Transverse colon (tissue), 4 donors: ENCODE results near the gene FBXO47. TPM values are rescaled to one million over a fixed set of nuclear protein-coding genes. Genes with fewer than 3 reads are reported as not detected.
A peak's percentile ranks its signal among the peaks of the same experiment; 100 is the strongest.

Experiments used
- DNase-seq: peaks from one replicate; pipeline ENCODE4 v3.0.0-alpha.2; 2019
- H3K27ac ChIP-seq, 4 donors: fragments of 200-600 bp; sonication (generic); 2 replicates each; pipeline ENCODE4 v1.5.1; 2016 to 2018; ENCODE audit warnings: inconsistent platforms in 4 of 4
- H3K27me3 ChIP-seq: fragments of 200-600 bp; sonication (generic); 2 replicates; pipeline ENCODE4 v1.5.1; 2017; ENCODE audit warnings: inconsistent platforms
- H3K36me3 ChIP-seq, 4 donors: fragments of 200-600 bp; sonication (generic); 2 replicates each; pipeline ENCODE4 v1.5.1; 2017 to 2019; ENCODE audit warnings: inconsistent platforms in 4 of 4
- H3K4me1 ChIP-seq, 4 donors: fragments of 200-600 bp; sonication (generic); 2 replicates each; pipeline ENCODE4 v1.5.1; 2017 to 2020; ENCODE audit warnings: inconsistent platforms in 4 of 4
- H3K4me3 ChIP-seq, 4 donors: fragments of 200-600 bp; sonication (generic); 1 replicate in 1 of 4; 2 replicates in 3 of 4; pipeline versions ENCODE4 v1.5.1 to v1.6.1; 2017 to 2019; ENCODE audit warnings: inconsistent platforms in 4 of 4
- H3K9me3 ChIP-seq, 2 donors: fragments of 200-600 bp; sonication (generic); 2 replicates each; pipeline ENCODE4 v1.5.1; 2017 to 2019; ENCODE audit warnings: inconsistent platforms in 2 of 2
- EP300 ChIP-seq: sonication (generic); formaldehyde crosslinking; IDR thresholded peaks from one replicate; pipeline ENCODE4 v1.6.1; 2017; ENCODE audit warnings: antibody characterized with exemption, low read depth
- POLR2A ChIP-seq: fragments of 450-650 bp; IDR thresholded peaks from one replicate; pipeline ENCODE4 v1.6.1; 2016; ENCODE audit warnings: antibody characterized with exemption, mild to moderate bottlenecking, moderate library complexity
- POLR2AphosphoS5 ChIP-seq, 3 donors: sonication (generic); formaldehyde crosslinking; IDR thresholded peaks; one replicate each; pipeline ENCODE4 v1.6.1; 2016; ENCODE audit warnings: antibody characterized with exemption in 3 of 3
- WGBS, 2 donors: methylation state at CpG; one replicate each; pipeline ENCODE4 v1.1.5; 2018; ENCODE audit warnings: low coverage in 1 of 2; 5-methylcytosine and 5-hydroxymethylcytosine counted together
- in situ Hi-C, 4 donors: fragments of 200-750 bp; cut with MboI; loops; one replicate each; pipeline versions ENCODE4 v1.15.0 to v1.15.1; 2017; ENCODE audit warnings: low sequenced_read_pairs in 3 of 4, low pct_ligation_motif_present in 1 of 4, low pct_unique_long_range_greater_than_20kb in 1 of 4
- intact Hi-C: fragments of 100-400 bp; cut with DNase I; formaldehyde crosslinking; loops from one replicate; pipeline ENCODE4 v1.15.1; 2023; ENCODE audit warnings: low total_unique reads
- total RNA-seq, 4 donors: library from RNA; depleted of rRNA; stranded (reverse); fragments of >200 nt; gene quantifications; one replicate each; pipeline ENCODE4 v1.1.0, GENCODE V29; 2016
- TF ChIP-seq, protein P1 (sequence below), 5 experiments: fragments of 200-600 bp in 3 of 5; fragments of 450-650 bp in 2 of 5; sonication (generic) in 3 of 5; IDR thresholded peaks; 1 replicate in 2 of 5; 2 replicates in 3 of 5; pipeline ENCODE4 v1.5.1; 2016 to 2017; ENCODE audit warnings: antibody characterized with exemption in 5 of 5, inconsistent platforms in 3 of 5, mild to moderate bottlenecking in 2 of 5, moderate library complexity in 1 of 5

The FBXO47 gene
- total RNA-seq, 4 donors from 2014 or later, result not detected

- no peak for TF ChIP-seq POLR2AphosphoS5 (IDR thresholded peaks at IDR 0.05)
- TF ChIP-seq EP300, result no peak
- TF ChIP-seq, protein P1, sequence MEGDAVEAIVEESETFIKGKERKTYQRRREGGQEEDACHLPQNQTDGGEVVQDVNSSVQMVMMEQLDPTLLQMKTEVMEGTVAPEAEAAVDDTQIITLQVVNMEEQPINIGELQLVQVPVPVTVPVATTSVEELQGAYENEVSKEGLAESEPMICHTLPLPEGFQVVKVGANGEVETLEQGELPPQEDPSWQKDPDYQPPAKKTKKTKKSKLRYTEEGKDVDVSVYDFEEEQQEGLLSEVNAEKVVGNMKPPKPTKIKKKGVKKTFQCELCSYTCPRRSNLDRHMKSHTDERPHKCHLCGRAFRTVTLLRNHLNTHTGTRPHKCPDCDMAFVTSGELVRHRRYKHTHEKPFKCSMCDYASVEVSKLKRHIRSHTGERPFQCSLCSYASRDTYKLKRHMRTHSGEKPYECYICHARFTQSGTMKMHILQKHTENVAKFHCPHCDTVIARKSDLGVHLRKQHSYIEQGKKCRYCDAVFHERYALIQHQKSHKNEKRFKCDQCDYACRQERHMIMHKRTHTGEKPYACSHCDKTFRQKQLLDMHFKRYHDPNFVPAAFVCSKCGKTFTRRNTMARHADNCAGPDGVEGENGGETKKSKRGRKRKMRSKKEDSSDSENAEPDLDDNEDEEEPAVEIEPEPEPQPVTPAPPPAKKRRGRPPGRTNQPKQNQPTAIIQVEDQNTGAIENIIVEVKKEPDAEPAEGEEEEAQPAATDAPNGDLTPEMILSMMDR (IDR thresholded peaks at IDR 0.05), result no peak
- no peak for TF ChIP-seq POLR2A
- Histone ChIP-seq H3K36me3 (peaks cover 0 to 9% (median 3%) of the 10 kb centered on the region in 4 donors), H3K9me3 (no peaks in the 10 kb centered on the region), H3K27ac (peak overlapping the region; percentile 74 to 83 (median 79)), H3K27me3 (no peaks in the 10 kb centered on the region), H3K4me3 (no peak overlapping the region), H3K4me1 (peaks cover 40 to 63% (median 45%) of the 10 kb centered on the region in 4 donors)
- in situ Hi-C loops (no loop called here), intact Hi-C loops (no loop called here)
- no peak for DNase-seq
- WGBS, 2 donors, result 64 to 65% methylated on average over 3 to 5 of the region's 5 CpGs
These were observed 67.8 kb downstream of the FBXO47 start for GRCh38 chr17:38899421-38899820.

DNA sequence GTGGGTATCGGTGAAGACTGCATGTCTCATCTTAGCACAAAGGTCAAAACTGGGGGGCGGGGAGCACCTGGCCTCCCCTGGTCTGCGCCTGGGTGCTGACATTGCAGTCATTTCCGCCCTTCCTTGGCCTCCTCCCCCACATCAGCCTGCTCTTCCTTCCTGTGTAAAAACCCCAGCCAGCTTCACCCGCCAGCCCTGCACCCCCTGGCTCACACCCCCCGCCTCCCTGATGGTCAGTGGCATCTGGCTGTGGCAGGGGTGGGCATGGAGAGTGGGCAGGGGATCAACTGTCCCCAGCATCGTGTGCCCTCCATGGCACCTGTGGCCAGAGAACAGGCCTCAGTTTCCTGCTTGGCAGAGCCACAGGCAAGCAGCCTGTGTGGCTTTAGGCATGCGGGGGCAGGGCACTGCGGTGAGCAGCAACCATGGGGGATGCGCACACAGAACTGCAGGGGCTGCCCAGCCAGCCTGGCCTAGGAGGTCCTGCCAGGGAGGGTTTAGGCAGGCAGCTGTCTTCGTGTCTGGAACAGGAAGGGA, 68.3 kb downstream of the FBXO47 start:
- in situ Hi-C loops (no loop called here), intact Hi-C loops (no loop called here)
- no peaks in the 10 kb centered on the region for H3K9me3 ChIP-seq
- peaks cover 0 to 9% (median 3%) of the 10 kb centered on the region in 4 donors for H3K36me3 ChIP-seq
- no peaks in the 10 kb centered on the region for H3K27me3 ChIP-seq
- H3K27ac ChIP-seq, result peak overlapping the region; percentile 74 to 83 (median 79)
- TF ChIP-seq POLR2AphosphoS5 (IDR thresholded peaks at IDR 0.05) (no peak), POLR2A (no peak), EP300 (no peak)
- TF ChIP-seq, protein P1 (IDR thresholded peaks at IDR 0.05), result no peak
- H3K4me3 ChIP-seq, result no peak overlapping the region
- WGBS, 2 donors, result 45 to 46% methylated on average over 2 to 11 of the region's 11 CpGs
- peaks cover 40 to 67% (median 47%) of the 10 kb centered on the region in 4 donors for H3K4me1 ChIP-seq
- peak; percentile 72 for DNase-seq

DNA sequence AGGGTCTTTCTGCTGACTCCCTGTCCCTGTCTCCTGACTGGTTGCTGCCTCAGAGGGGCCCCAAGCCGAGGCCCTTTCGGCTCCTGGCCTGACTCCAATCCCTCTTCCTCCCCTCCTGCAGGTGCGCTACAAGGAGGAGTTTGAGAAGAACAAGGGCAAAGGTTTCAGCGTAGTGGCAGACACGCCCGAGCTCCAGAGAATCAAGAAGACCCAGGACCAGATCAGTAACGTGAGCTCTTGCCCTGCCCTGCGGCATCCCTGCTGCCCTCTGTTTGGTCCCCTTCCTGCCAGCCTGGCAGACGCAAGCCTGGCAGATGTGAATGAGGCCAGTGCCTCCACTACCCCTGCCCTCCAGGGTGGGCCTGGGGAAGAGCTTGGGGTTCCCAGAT, 68.9 kb downstream of the FBXO47 start:
- TF ChIP-seq, protein P1 (IDR thresholded peaks at IDR 0.05), result no peak
- peak in 1 of 3 donors; percentile 28 for TF ChIP-seq POLR2AphosphoS5 (IDR thresholded peaks at IDR 0.05)
- H3K9me3 ChIP-seq, result no peaks in the 10 kb centered on the region
- intact Hi-C loops (no loop called here), in situ Hi-C loops (no loop called here)
- 26% methylated on average over 6 of the region's 9 CpGs; no CpG with 5 or more reads in 1 of the 2 donors for WGBS, 2 donors
- peaks cover 0 to 6% (median 2%) of the 10 kb centered on the region in 4 donors for H3K36me3 ChIP-seq
- peak; percentile 62 for DNase-seq
- no peaks in the 10 kb centered on the region for H3K27me3 ChIP-seq
- H3K4me3 ChIP-seq, result no peak overlapping the region
- H3K4me1 ChIP-seq, result peaks cover 40 to 73% (median 53%) of the 10 kb centered on the region in 4 donors
- H3K27ac ChIP-seq, result peak overlapping the region; percentile 74 to 83 (median 79)

GRCh38 chr17:38897671-38898290, 69.4 kb downstream of the FBXO47 start:
- intact Hi-C loops, result no loop called here
- DNase-seq, result peak; percentile 18
- 57% methylated on average over 12 of the region's 12 CpGs; no CpG with 5 or more reads in 1 of the 2 donors for WGBS, 2 donors
- H3K36me3 ChIP-seq, result peaks cover 0 to 8% (median 0%) of the 10 kb centered on the region in 4 donors
- in situ Hi-C loops, result no loop called here
- no peak overlapping the region for H3K4me3 ChIP-seq
- H3K9me3 ChIP-seq, result no peaks in the 10 kb centered on the region
- no peak for TF ChIP-seq POLR2AphosphoS5 (IDR thresholded peaks at IDR 0.05)
- no peak for TF ChIP-seq POLR2A
- TF ChIP-seq, protein P1 (IDR thresholded peaks at IDR 0.05), result no peak
- TF ChIP-seq EP300, result no peak
- peaks cover 40 to 78% (median 58%) of the 10 kb centered on the region in 4 donors for H3K4me1 ChIP-seq
- H3K27ac ChIP-seq, result peak overlapping the region; percentile 74 to 83 (median 79)
- H3K27me3 ChIP-seq, result no peaks in the 10 kb centered on the region
